Testis (tissue), 2 donors: ENCODE results near the gene CD83.

Experiments
- POLR2A ChIP-seq: fragments of 450-650 bp; IDR thresholded peaks from one replicate; pipeline ENCODE4 v1.6.1; 2017; ENCODE audit warnings: antibody characterized with exemption, mild to moderate bottlenecking, moderate library complexity
- TF ChIP-seq, protein P1 (sequence below), 3 experiments: fragments of 450-650 bp in 2 of 3; fragments of 200-600 bp in 1 of 3; sonication (generic) in 1 of 3; IDR thresholded peaks; one replicate each; pipeline ENCODE4 v1.5.1; 2016 to 2019; ENCODE audit warnings: antibody characterized with exemption in 3 of 3, mild to moderate bottlenecking in 2 of 3, moderate library complexity in 1 of 3

DNA sequence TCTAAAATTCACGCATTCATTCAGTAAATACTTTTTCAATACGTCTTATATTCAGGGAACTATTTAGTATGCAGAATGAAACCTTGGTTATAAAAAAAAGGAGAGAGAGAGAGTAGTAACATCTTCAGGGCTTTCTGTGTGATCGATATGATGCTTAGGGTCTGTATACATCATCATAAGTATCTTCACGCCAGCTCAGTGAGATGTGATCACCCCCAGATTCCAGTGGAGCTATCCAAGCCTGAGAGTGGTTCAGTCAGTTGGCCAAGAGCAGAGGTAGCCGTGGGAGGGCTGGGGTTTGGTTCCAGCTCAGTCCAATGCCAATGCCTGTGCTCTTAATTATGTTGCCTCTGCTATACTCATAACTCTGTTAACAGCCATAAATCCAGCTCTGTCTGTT lies 8.6 kb downstream of the CD83 start:
- TF ChIP-seq, protein P1, sequence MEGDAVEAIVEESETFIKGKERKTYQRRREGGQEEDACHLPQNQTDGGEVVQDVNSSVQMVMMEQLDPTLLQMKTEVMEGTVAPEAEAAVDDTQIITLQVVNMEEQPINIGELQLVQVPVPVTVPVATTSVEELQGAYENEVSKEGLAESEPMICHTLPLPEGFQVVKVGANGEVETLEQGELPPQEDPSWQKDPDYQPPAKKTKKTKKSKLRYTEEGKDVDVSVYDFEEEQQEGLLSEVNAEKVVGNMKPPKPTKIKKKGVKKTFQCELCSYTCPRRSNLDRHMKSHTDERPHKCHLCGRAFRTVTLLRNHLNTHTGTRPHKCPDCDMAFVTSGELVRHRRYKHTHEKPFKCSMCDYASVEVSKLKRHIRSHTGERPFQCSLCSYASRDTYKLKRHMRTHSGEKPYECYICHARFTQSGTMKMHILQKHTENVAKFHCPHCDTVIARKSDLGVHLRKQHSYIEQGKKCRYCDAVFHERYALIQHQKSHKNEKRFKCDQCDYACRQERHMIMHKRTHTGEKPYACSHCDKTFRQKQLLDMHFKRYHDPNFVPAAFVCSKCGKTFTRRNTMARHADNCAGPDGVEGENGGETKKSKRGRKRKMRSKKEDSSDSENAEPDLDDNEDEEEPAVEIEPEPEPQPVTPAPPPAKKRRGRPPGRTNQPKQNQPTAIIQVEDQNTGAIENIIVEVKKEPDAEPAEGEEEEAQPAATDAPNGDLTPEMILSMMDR (IDR thresholded peaks at IDR 0.05), result no peak
- no peak for TF ChIP-seq POLR2A
